Left lung (tissue), 10 donors: Measurements from ENCODE around the gene AKR1B1. TPM values are rescaled to one million over a fixed set of nuclear protein-coding genes. Genes with fewer than 3 reads are reported as not detected.
"Not testable (repeated sequence)": the region's sequence is repeated elsewhere in the genome, so short reads cannot be mapped to it uniquely, and the experiment has no call there.

Experiments used
- ATAC-seq: fragments of 200-7000 bp; cut with Tn5 transposase; one replicate; pipeline ENCODE4 v1.9.1; 2020; ENCODE audit warnings: moderate library complexity
- DNase-seq, 4 donors: peaks; one replicate each; pipeline ENCODE4 v3.0.0-alpha.2; 2013 to 2020
- H3K27ac ChIP-seq, 2 donors: fragments of 200-600 bp; sonication (generic) in 1 of 2; one replicate each; pipeline versions ENCODE4 v1.5.0 to v1.8.0; 2020 to 2021
- H3K27me3 ChIP-seq, 2 donors: fragments of 200-600 bp; sonication (generic) in 1 of 2; one replicate each; pipeline versions ENCODE4 v1.5.0 to v1.8.0; 2020 to 2021
- H3K36me3 ChIP-seq, 2 donors: fragments of 200-600 bp; sonication (generic) in 1 of 2; one replicate each; pipeline versions ENCODE4 v1.5.0 to v1.8.0; 2020 to 2021
- H3K4me1 ChIP-seq, 2 donors: fragments of 200-600 bp; one replicate each; pipeline ENCODE4 v1.8.0; 2021
- H3K4me3 ChIP-seq, 2 donors: fragments of 200-600 bp; sonication (generic) in 1 of 2; one replicate each; pipeline versions ENCODE4 v1.5.0 to v1.8.0; 2020 to 2021; ENCODE audit warnings: mild to moderate bottlenecking in 1 of 2
- H3K9me3 ChIP-seq, 2 donors: fragments of 200-600 bp; sonication (generic) in 1 of 2; one replicate each; pipeline versions ENCODE4 v1.5.0 to v1.8.0; 2020 to 2021
- CTCF ChIP-seq, 2 donors: fragments of 200-600 bp; sonication (generic) in 1 of 2; IDR thresholded peaks; one replicate each; pipeline versions ENCODE4 v1.5.0 to v1.8.0; 2021; ENCODE audit warnings: antibody characterized with exemption in 2 of 2
- intact Hi-C, 2 donors: fragments of 100-400 bp; cut with DNase I; formaldehyde crosslinking; loops; one replicate each; pipeline versions ENCODE4 v1.11.2 to v1.14.2; 2022
- polyA plus RNA-seq, 6 donors: library from polyadenylated mRNA; unstranded; fragments of 120-200 nt; gene quantifications; one replicate each; pipeline ENCODE4 v1.2.1, GENCODE V29; 2013; ENCODE audit not compliant: insufficient read length in 6 of 6
- total RNA-seq, 2 donors: library from RNA; stranded (reverse); fragmentation: NEBNext Ultra II Directional; extraction: Animal tissue kit (Norgen Biotek cat#: 25700); gene quantifications; one replicate each; pipeline ENCODE4 v1.2.1, GENCODE V29; 2021
- donor health status: DM: no; HTN: yes; CAD: no.
- donor health status: DM: no; HTN: no; CAD: no.

AKR1B1 gene
- total and polyA plus RNA-seq, 8 donors: 63.8 to 85.0 (median 69.3) TPM

GRCh38 chr7:134502463-134503371 lies 43.8 kb upstream of the AKR1B1 start:
- DNase-seq (peak in 2 of 4 donors; percentile 41 to 54), ATAC-seq (peak; percentile 77)
- Histone ChIP-seq H3K27ac (peak overlapping the region in 1 of 2 donors; percentile 25), H3K36me3 (no peaks in the 10 kb centered on the region), H3K9me3 (no peaks in the 10 kb centered on the region), H3K4me1 (peaks cover 0 to 5% of the 10 kb centered on the region in 2 donors), H3K4me3 (no peak overlapping the region), H3K27me3 (no peaks in the 10 kb centered on the region)
- no peak for TF ChIP-seq CTCF (IDR thresholded peaks at IDR 0.05)
- intact Hi-C loops: no loop called here

- H3K36me3 ChIP-seq: no peaks in the 10 kb centered on the region
- DNase-seq: no peak
- H3K27ac ChIP-seq: no peak overlapping the region
- intact Hi-C loops: no loop called here
- no peak overlapping the region for H3K4me3 ChIP-seq
- ATAC-seq: no peak
- no peak for TF ChIP-seq CTCF (IDR thresholded peaks at IDR 0.05)
- H3K4me1 ChIP-seq: peaks cover 0 to 5% of the 10 kb centered on the region in 2 donors
- no peaks in the 10 kb centered on the region for H3K27me3 ChIP-seq
- no peaks in the 10 kb centered on the region for H3K9me3 ChIP-seq
Observed at GRCh38 chr7:134500982-134501381, 42.1 kb upstream of the AKR1B1 start.

- no peak for DNase-seq
- H3K27me3 ChIP-seq: peaks cover 0 to 3% of the 10 kb centered on the region in 2 donors
- H3K4me3 ChIP-seq: no peak overlapping the region
- no peak overlapping the region for H3K27ac ChIP-seq
- intact Hi-C loops: no loop called here
- ATAC-seq: no peak
- no peaks in the 10 kb centered on the region for H3K9me3 ChIP-seq
- no peak for TF ChIP-seq CTCF (IDR thresholded peaks at IDR 0.05)
- peaks cover 0 to 5% of the 10 kb centered on the region in 2 donors for H3K4me1 ChIP-seq
- H3K36me3 ChIP-seq: no peaks in the 10 kb centered on the region
Observed at GRCh38 chr7:134500406-134500805, 41.5 kb upstream of the AKR1B1 start.

- peaks cover 0 to 4% of the 10 kb centered on the region in 2 donors for H3K27me3 ChIP-seq
- no peak for ATAC-seq
- no peaks in the 10 kb centered on the region for H3K36me3 ChIP-seq
- H3K4me3 ChIP-seq: no peak overlapping the region
- H3K9me3 ChIP-seq: no peaks in the 10 kb centered on the region
- no peaks in the 10 kb centered on the region for H3K4me1 ChIP-seq
- no peak for TF ChIP-seq CTCF (IDR thresholded peaks at IDR 0.05)
- no peak overlapping the region for H3K27ac ChIP-seq
- intact Hi-C loops: no loop called here
- no peak for DNase-seq
Observed at GRCh38 chr7:134495546-134495945, 36.6 kb upstream of the AKR1B1 start.

- H3K4me3 ChIP-seq: no peak overlapping the region
- H3K9me3 ChIP-seq: no peaks in the 10 kb centered on the region
- DNase-seq: no peak
- no peak for ATAC-seq
- H3K27me3 ChIP-seq: peaks cover 0 to 4% of the 10 kb centered on the region in 2 donors
- no peak overlapping the region for H3K27ac ChIP-seq
- TF ChIP-seq CTCF (IDR thresholded peaks at IDR 0.05): no peak
- intact Hi-C loops: no loop called here
- no peaks in the 10 kb centered on the region for H3K36me3 ChIP-seq
- H3K4me1 ChIP-seq: no peaks in the 10 kb centered on the region
Observed at GRCh38 chr7:134493091-134493490, 34.2 kb upstream of the AKR1B1 start.

- H3K27ac ChIP-seq, DNase-seq, H3K4me3 ChIP-seq, H3K36me3 ChIP-seq, H3K9me3 ChIP-seq, ATAC-seq, intact Hi-C loops, H3K27me3 ChIP-seq, H3K4me1 ChIP-seq: not testable (repeated sequence)
Observed at GRCh38 chr7:134487721-134488120, 28.8 kb upstream of the AKR1B1 start.
